HEK293 (cell line): ENCODE measurements around the gene MTCL1.

Experiments
- CTCF ChIA-PET: fragments of 350-600 bp; formaldehyde crosslinking; extraction: SDS; loops from one replicate; lab custom pipeline; 2021; ENCODE audit warnings: antibody characterized with exemption; lab: Yijun Ruan, JAX
- POLR2A ChIA-PET: fragments of 300-600 bp; formaldehyde crosslinking; extraction: SDS; loops from one replicate; lab custom pipeline; 2020; ENCODE audit warnings: antibody characterized with exemption, inconsistent platforms; lab: Yijun Ruan, JAX
- H3K27ac ChIP-seq: fragments of 200-500 bp; sonication (Bioruptor generic); 2 replicates; pipeline ENCODE4 v1.5.1; 2014; ENCODE audit warnings: low read depth, low read length, control low read depth, inconsistent platforms; ENCODE audit errors: extremely low read depth
- H3K36me3 ChIP-seq, 2 experiments: fragments of 200-500 bp in 1 of 2; sonication (Bioruptor generic) in 1 of 2; 1 replicate in 1 of 2; 2 replicates in 1 of 2; pipeline ENCODE4 v1.5.1; 2014 to 2017; ENCODE audit warnings: inconsistent platforms in 2 of 2, low read length in 2 of 2; ENCODE audit not compliant: control insufficient read depth in 2 of 2, insufficient read depth in 1 of 2
- H3K4me1 ChIP-seq: fragments of 200-500 bp; sonication (Bioruptor generic); 2 replicates; pipeline ENCODE4 v1.5.1; 2014; ENCODE audit warnings: mild to moderate bottlenecking, low read length, inconsistent platforms; ENCODE audit not compliant: control insufficient read depth, insufficient read depth
- H3K4me3 ChIP-seq: 2 replicates; pipeline ENCODE4 v1.5.1; 2011; ENCODE audit warnings: low read depth, mild to moderate bottlenecking, control low read depth, low read length, moderate library complexity
- H3K9me3 ChIP-seq: fragments of 200-500 bp; sonication (Bioruptor generic); 2 replicates; pipeline ENCODE4 v1.5.1; 2014; ENCODE audit warnings: low read depth, low read length, inconsistent platforms; ENCODE audit not compliant: control insufficient read depth, insufficient read depth
- ELK4 ChIP-seq: IDR thresholded peaks from 2 replicates; pipeline ENCODE4 v1.6.1; 2011; ENCODE audit warnings: mild to moderate bottlenecking, low read depth, low read length, borderline replicate concordance
- HIC1 ChIP-seq: fragments of 450-650 bp; formaldehyde crosslinking; IDR thresholded peaks from 2 replicates; pipeline ENCODE4 v1.5.1; 2016; ENCODE audit warnings: missing biosample characterization, missing genetic modification characterization
- KLF16 ChIP-seq: fragments of 450-650 bp; formaldehyde crosslinking; IDR thresholded peaks from 2 replicates; pipeline ENCODE4 v1.5.1; 2017; ENCODE audit warnings: missing biosample characterization, missing genetic modification characterization
- KLF17 ChIP-seq: fragments of 450-650 bp; formaldehyde crosslinking; IDR thresholded peaks from 2 replicates; pipeline ENCODE4 v1.5.1; 2016; ENCODE audit warnings: missing biosample characterization, missing genetic modification characterization
- PRDM1 ChIP-seq: fragments of 450-650 bp; formaldehyde crosslinking; IDR thresholded peaks from 2 replicates; pipeline ENCODE4; 2016; ENCODE audit warnings: missing biosample characterization, missing genetic modification characterization
- PRDM10 ChIP-seq: fragments of 450-650 bp; formaldehyde crosslinking; IDR thresholded peaks from 2 replicates; pipeline ENCODE4 v1.5.1; 2016; ENCODE audit warnings: missing biosample characterization, missing genetic modification characterization
- TSHZ1 ChIP-seq: fragments of 450-650 bp; formaldehyde crosslinking; IDR thresholded peaks from 2 replicates; pipeline ENCODE4 v1.5.1; 2016; ENCODE audit warnings: missing biosample characterization, missing genetic modification characterization, borderline replicate concordance
- ZFP3 ChIP-seq: fragments of 450-650 bp; formaldehyde crosslinking; IDR thresholded peaks from 2 replicates; pipeline ENCODE4 v1.5.1; 2016; ENCODE audit warnings: low read depth, missing biosample characterization, missing genetic modification characterization
- ZIC2 ChIP-seq: fragments of 450-650 bp; formaldehyde crosslinking; IDR thresholded peaks from 2 replicates; pipeline ENCODE4 v1.5.1; 2016; ENCODE audit warnings: missing biosample characterization, missing genetic modification characterization
- ZNF132 ChIP-seq: fragments of 450-650 bp; formaldehyde crosslinking; IDR thresholded peaks from 2 replicates; pipeline ENCODE4 v1.5.1; 2017; ENCODE audit warnings: missing biosample characterization, missing genetic modification characterization, borderline replicate concordance
- ZNF140 ChIP-seq: fragments of 450-650 bp; formaldehyde crosslinking; IDR thresholded peaks from 2 replicates; pipeline ENCODE4 v1.5.1; 2016; ENCODE audit warnings: missing biosample characterization, missing genetic modification characterization
- ZNF391 ChIP-seq: fragments of 450-650 bp; formaldehyde crosslinking; IDR thresholded peaks from 2 replicates; pipeline ENCODE4 v1.5.1; 2016; ENCODE audit warnings: low read depth, missing biosample characterization, missing genetic modification characterization, borderline replicate concordance
- ZNF404 ChIP-seq: fragments of 450-650 bp; formaldehyde crosslinking; IDR thresholded peaks from 2 replicates; pipeline ENCODE4 v1.5.1; 2017; ENCODE audit warnings: missing biosample characterization, missing genetic modification characterization
- ZNF433 ChIP-seq: fragments of 450-650 bp; formaldehyde crosslinking; IDR thresholded peaks from 2 replicates; pipeline ENCODE4 v1.5.1; 2016; ENCODE audit warnings: missing biosample characterization, missing genetic modification characterization, low read depth
- ZNF449 ChIP-seq: fragments of 450-650 bp; formaldehyde crosslinking; IDR thresholded peaks from 2 replicates; pipeline ENCODE4 v1.5.1; 2017; ENCODE audit warnings: missing biosample characterization, mild to moderate bottlenecking, missing genetic modification characterization, moderate library complexity
- ZNF473 ChIP-seq: fragments of 450-650 bp; formaldehyde crosslinking; IDR thresholded peaks from 2 replicates; pipeline ENCODE4 v1.5.1; 2017; ENCODE audit warnings: missing biosample characterization, missing genetic modification characterization
- ZNF549 ChIP-seq: fragments of 450-650 bp; IDR thresholded peaks from 2 replicates; pipeline ENCODE4 v1.5.1; 2018; ENCODE audit warnings: missing biosample characterization, missing genetic modification characterization, mild to moderate bottlenecking, inconsistent platforms, moderate library complexity
- ZNF701 ChIP-seq: fragments of 450-650 bp; formaldehyde crosslinking; IDR thresholded peaks from 2 replicates; pipeline ENCODE4 v1.5.1; 2016; ENCODE audit warnings: missing biosample characterization, missing genetic modification characterization

Gene MTCL1

GRCh38 chr18:8821531-8821930, 116.2 kb downstream of the MTCL1 start:
- ChIA-PET CTCF (no interaction called here), POLR2A (no interaction called here)
- Histone ChIP-seq H3K4me3 (no peak overlapping the region), H3K27ac (no peak overlapping the region), H3K36me3 (peaks cover 11 to 57% of the 10 kb centered on the region in 2 experiments; a peak in 2 of 3 replicates), H3K9me3 (no peaks in the 10 kb centered on the region), H3K4me1 (no peaks in the 10 kb centered on the region)
- TF ChIP-seq ZNF449 (no peak), ZIC2 (no peak), ZNF433 (no peak), ELK4 (no peak), PRDM10 (no peak), ZNF701 (no peak), ZNF391 (tag by site-specific recombination) (no peak), ZFP3 (tag by site-specific recombination) (no peak), KLF16 (tag by site-specific recombination) (no peak), ZNF140 (tag by site-specific recombination) (no peak), KLF17 (tag by site-specific recombination) (no peak), ZNF473 (tag by site-specific recombination) (no peak)

- POLR2A ChIA-PET, result no interaction called here
- CTCF ChIA-PET, result no interaction called here
- Histone ChIP-seq H3K4me1 (no peaks in the 10 kb centered on the region), H3K4me3 (no peak overlapping the region), H3K36me3 (peaks cover 11 to 57% of the 10 kb centered on the region in 2 experiments; a peak in 2 of 3 replicates), H3K27ac (no peak overlapping the region), H3K9me3 (no peaks in the 10 kb centered on the region)
- no peak for TF ChIP-seq HIC1 (tag by site-specific recombination)
- TF ChIP-seq ZNF549 (tag by site-specific recombination), result no peak
- no peak for TF ChIP-seq ZNF132
- TF ChIP-seq ZNF404, result no peak
- TF ChIP-seq PRDM10, result no peak
- TF ChIP-seq TSHZ1 (tag by site-specific recombination), result no peak
- TF ChIP-seq PRDM1 (tag by site-specific recombination), result no peak
Measured at GRCh38 chr18:8822643-8823042, 117.3 kb downstream of the MTCL1 start.
